Epidermal melanocyte (primary cell): ENCODE measurements around the gene CCNB1.
"Not testable (repeated sequence)": the region's sequence is repeated elsewhere in the genome, so short reads cannot be mapped to it uniquely, and the experiment has no call there.

ENCODE experiments used
- DNase-seq: peaks from one replicate; pipeline ENCODE4 v3.0.0; 2011; ENCODE audit warnings: low spot score; ENCODE audit not compliant: insufficient read length

CCNB1 gene

DNA sequence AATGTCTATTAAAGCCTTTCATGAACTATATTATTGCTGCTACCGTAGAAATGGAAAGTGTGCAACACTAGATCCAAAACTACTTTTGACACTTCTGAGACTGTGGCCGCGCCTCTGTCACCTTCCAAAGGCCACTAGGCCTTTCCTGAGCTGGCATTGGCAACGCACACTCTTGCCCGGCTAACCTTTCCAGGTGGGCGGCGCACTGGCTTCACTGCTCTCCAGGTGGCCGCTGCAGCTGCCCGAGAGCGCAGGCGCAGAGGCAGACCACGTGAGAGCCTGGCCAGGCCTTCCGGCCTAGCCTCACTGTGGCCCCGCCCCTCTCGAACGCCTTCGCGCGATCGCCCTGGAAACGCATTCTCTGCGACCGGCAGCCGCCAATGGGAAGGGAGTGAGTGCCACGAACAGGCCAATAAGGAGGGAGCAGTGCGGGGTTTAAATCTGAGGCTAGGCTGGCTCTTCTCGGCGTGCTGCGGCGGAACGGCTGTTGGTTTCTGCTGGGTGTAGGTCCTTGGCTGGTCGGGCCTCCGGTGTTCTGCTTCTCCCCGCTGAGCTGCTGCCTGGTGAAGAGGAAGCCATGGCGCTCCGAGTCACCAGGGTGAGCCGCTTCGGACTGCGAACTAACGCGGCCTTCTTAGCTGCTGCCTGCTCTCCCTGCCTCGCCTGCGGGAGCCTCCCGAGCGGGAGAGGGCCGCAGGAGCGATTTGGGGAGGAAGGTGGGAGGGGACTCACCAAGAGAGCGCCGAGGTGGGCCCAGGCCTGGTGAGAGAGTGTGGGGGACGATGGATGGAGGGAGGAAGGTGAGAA, at the start of gene CCNB1:
CCNB1 (plus strand) TSS at position 465 of the 807 bp plus-strand sequence; CDS start at position 578, 113 bp downstream.
- DNase-seq = peak; percentile 99

DNA sequence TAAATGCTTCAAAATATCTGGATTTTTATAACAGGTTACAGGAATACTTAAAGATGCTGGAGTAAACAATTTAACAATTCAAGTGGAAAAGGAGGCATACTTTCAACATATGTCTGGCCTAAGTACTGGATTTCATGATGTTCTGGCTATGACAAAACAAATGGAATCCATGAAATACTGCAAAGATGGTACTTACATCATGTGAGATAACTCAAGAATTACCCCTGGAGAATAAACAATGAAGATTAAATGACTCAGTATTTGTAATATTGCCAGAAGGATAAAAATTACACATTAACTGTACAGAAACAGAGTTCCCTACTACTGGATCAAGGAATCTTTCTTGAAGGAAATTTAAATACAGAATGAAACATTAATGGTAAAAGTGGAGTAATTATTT, 37.5 kb upstream of the CCNB1 start:
- DNase-seq = no peak

DNA sequence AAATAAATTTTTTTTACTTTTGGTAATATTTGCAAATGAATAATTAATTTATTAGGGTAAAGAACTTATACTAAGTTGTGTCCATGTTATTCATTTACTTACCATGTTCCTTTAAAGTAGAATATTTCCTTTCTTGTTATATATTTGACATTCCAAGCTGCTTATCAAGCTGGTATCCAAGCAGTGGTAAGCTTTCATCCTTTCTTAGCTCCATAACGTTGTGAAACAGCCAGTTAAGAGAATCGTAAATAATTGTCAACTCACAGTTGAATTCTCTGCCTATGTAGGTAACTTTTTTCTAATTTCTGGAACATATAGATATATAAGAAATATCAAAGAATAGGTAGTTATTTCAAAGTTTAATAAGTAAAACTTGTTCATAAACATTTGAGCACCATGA, 36.7 kb upstream of the CCNB1 start:
- DNase-seq = no peak

DNA sequence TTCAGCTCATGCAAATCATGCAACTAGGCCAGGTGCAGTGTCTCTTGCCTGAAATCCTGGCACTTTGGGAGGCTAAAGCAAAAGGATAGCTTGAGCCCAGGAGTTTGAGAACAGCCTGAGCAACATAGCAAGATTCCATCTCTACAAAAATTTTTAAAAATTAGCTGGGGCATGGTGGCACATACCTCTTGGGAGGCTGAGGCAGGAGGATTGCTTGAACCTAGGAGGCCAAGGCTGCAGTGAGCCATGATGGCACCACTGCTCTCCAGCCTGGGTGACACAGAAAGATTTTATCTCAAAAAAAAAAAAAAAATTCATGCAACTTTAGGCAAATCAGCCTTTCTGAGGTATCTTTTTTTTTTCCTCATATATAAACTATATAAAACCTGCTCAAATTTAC, 35.6 kb upstream of the CCNB1 start:
- no peak for DNase-seq

DNA sequence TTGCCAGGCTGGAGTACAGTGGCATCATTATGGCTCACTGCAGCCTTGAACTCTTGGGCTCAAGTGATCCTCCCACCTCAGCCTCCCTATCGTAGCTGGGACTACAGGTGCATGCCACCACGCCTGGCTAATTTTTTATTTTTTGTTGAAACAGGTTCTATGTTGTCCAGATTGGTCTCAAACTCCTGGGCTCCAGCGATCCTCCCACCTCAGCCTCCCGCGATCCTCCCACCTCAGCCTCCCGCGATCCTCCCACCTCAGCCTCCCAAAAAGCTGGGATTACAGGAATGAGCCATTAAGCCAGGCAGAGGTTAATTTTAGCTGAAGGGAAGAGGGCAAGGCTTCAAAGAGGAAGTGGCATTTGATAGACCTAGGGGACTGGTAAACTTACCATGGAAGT, 32.8 kb upstream of the CCNB1 start:
- no peak for DNase-seq

DNA sequence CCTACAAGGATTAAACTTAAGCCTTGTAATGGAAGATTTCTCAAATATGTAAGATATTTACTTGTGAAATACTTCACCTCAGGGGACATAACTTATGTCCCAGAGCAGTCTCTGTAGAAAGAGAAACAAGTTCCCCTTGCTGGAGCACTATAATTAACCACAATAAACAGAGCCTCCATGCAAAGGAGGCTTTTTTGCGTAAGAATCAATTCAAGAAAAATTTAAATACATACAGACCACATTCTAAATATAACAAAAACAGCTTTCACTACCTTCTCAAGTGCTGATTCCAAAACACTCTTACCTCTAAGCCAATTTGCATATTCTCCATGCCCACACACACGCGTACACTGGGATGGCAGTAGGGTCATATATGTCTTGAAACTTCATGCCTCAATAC, 30.7 kb upstream of the CCNB1 start:
- no peak for DNase-seq

DNA sequence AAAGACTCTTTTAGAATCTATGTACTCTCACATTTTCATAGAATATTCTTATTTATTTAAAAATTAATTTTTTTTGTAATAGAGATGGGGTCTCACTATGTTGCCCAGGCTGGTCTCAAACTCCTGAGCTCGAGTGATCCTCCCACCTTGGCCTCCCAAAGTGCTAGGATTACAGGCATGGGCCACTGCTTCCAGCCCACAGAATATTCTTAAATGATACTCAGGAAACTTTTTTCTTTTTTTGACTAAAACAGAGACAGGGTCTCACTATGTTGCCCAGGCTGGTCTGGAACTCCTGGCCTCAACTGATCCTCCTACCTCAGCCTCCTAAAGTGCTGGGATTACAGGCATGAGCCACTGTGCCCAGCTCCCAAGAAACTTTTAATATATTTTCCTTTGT, 29.7 kb upstream of the CCNB1 start:
- not testable (repeated sequence) for DNase-seq

DNA sequence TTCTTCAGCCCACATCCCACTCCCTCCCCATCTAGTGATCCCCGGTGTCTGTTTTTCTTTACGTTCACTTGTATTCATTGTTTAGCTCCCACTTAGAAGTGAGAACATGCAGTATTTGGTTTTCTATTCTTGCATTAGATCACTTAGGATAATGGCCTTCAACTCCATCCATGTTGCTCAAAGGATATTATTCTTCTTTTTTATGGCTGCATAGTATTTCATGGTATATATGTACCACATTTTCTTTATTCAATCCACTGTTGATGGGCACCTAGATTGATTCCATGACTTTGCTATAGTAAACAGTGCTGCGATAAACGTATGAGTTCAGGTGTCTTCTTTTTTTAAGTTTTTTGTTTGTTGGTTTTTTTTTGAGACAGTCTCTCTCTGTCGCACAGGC, 29.1 kb upstream of the CCNB1 start:
- DNase-seq = no peak

DNA sequence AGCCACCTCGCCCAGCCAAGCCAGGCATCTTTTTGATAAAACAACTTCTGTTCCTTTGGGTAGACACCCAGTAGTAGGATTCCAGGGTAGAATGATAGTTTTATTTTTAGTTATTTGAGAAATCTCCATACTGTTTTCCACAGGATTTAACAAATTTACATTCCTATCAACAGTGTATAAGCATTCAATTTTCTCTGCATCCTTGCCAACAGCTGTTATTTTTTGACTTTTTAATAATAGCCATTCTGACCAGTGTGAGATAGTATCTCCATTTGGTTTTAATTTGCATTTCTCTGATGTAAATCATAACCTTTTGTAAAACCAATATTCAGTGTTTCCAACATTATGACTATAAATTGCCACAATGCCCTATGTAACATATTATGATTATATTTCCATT, 28.2 kb upstream of the CCNB1 start:
- no peak for DNase-seq

DNA sequence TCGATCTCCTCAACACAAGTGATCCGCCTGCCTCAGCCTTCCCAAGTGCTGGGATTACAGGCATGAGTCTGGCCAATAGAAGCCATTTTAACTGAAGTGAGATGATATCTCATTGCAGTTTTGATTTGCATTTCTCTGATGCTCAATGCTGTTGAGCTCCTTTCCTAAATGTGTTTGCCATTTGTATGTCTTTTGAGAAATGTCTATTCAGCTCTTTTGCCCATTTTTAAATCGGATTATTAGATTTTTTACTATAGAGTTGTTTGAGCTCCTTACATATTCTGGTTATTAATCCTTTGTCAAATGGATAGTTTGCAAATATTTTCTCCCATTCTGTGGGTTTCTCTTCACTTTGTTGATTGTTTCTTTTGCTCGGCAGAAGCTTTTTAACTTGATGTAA, 26.7 kb upstream of the CCNB1 start:
- not testable (repeated sequence) for DNase-seq

DNA sequence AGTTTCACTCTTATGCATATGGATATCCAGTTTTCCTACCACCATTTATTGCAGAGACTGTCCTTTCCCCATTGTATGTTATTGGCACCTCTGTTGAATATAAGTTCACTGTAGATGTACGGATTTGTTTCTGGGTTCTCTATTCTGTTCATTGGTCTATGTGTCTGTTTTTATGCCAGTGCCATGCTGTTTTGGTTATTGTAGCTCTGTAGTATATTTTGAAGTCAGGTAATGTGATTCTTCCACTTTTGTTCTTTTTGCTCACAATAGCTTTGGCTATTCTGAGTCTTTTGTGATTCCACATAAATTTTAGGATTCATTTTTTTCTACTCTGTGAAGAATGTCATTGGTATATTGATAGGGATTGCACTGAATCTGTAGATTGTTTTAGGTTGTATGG, 26.1 kb upstream of the CCNB1 start:
- DNase-seq = no peak

DNA sequence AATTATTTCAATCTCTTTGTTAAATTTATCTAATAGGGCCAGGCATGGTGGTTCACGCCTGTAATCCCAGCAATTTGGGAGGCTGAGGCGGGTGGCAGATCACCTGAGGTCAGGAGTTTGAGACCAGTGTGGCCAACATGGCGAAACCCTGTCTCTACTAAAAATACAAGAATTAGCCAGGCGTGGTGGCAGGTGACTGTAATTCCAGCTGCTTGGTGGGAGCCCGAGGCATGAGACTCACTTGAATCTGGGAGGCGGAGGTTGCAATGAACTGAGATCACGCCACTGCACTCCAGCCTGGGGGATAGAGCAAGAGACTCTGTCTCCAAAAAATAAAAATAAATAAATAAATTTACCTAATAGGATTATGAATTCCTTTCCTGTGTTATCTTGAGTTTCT, 18.4 kb upstream of the CCNB1 start:
- not testable (repeated sequence) for DNase-seq

DNA sequence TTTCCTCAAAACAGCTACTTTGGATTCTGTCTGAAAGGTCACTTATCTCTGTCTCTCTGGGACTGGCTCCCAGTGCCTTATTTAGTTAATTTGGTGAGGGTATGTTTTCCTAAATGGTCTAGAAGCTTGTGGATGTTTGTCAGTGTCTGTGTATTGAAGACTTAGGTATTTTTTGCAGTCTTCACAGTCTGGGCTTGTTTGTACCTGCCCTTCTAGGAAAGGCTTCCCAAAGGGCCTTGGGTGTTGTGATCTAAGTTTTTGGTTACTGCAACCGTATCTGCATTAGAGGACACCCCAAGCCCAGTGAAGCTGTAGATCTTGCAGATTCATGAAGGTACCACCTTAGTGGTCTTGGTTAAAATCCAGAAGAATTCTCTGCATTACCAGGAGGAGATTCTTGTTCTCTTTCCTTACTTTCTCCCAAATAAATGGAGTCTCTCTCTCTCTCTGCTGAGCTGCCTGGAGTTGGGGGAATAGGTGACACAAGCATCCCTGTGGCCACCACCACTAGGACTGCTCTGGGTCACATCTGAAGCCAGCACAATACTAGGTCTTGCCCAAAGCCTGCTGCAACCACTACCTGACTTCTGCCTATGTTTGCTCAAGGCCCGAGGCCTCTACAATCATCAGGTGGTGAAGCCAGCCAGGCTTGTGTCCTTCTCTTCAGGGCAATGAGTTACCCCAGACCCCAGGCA, 17.8 kb upstream of the CCNB1 start:
- no peak for DNase-seq

DNA sequence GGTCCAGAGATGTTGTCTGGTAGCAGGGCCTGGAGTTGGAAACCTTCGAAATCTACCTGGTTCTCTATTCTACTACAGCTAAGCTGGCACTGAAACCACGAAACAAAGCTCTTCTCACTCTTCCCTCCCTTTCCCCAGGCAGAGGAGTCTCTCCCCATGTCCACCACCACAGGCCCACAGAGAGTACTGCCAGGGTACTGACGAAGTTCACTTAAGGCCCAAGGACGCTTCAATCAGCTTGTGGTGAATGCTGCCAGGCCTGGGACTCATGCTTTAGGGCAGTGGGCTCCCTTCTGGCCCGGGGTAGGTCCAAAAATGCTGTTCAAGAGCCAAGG, 17.3 kb upstream of the CCNB1 start:
- no peak for DNase-seq

DNA sequence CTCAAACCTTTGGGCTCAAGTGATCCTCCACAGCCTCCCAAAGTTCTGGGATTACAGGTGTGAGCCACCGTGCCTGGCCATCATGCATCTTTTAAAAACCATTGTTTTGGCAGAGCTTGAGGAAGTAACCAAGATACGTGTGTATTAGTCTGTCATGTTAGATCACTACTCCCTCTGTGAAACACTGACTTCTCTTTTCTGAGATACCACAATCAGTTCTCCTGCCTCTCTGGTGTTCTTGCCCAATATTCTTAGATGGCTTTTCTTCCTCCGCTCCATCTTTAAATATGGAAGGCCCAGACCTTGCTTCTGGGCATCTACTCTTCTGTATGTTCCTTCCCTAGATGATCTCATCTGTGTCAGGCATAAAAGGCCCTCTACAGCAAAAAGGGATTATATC, 14.2 kb upstream of the CCNB1 start:
- DNase-seq = no peak

DNA sequence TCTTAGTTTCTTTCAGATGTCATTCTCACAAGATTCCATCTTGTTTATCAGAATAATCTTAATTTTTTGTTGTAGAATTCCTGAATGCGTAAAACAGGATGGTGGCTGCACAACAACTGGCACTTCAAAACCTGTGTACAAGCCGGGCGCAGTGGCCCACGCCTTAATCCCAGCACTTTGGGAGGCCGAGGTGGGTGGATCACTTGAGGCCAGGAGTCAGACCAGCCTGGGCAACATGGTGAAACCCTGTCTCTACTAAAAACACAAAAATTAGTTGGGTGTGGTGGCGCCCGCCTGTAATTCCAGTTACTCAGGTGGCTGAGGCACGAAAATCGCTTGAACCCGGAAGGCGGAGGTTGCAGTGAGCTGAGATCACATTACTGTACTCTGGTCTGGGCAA, 10.5 kb upstream of the CCNB1 start:
- DNase-seq = no peak

DNA sequence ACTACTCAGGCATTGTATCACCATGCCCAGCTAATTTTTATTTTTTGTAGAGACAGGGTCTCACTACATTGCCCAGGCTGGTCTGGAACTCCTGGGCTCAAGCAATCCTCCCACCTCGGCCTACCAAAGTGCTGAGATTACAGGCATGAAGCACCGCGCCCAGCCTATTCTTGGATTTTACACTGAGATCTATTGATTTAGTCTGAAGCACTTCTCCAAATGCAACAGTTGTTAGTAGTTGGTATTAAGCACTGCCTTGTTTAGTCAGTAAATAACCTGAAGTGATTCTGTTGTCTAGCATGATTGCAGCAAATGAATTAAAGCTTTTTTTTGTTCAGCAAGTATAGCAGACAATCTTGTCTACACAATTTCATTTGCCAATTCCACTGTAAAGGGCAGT, 8.9 kb upstream of the CCNB1 start:
- DNase-seq = no peak

DNA sequence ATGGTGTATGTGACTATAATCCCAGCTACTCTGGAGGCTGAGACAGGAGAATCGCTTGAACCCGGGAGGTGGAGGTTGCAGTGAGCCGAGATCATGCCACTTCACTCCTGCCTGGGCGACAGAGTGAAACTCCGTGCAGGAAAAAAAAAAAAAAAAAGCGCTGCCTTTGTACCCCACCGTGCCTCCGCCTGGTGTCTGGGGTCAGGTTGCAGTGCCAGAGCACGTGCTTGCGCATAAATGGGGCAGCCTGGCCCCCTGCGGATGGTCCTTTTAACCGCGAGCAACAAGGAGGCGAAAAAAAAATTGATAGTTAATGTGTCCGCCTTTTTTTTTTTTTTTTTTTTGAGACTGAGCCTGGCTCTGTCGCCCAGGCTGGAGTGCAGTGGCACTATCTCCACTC, 6.3 kb upstream of the CCNB1 start:
- no peak for DNase-seq

DNA sequence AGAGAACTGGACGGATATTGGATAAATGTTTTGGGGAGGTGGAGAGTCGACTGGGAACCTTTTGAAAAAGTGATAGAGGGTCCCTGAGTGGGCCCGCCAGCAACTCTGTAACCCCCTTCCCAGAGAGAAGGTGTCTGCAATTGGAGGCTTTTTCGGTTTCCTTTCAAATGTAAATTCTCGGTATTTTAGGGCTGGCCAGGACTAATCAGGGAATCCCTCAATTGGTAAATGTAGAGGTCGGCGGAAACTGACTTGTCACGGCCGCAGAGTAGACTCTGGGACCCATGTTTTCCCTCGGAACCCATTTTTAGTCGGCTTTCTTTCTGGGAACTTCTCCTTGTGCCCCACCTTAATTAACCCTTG, 524 bp downstream of the CCNB1 start:
- DNase-seq = no peak

DNA sequence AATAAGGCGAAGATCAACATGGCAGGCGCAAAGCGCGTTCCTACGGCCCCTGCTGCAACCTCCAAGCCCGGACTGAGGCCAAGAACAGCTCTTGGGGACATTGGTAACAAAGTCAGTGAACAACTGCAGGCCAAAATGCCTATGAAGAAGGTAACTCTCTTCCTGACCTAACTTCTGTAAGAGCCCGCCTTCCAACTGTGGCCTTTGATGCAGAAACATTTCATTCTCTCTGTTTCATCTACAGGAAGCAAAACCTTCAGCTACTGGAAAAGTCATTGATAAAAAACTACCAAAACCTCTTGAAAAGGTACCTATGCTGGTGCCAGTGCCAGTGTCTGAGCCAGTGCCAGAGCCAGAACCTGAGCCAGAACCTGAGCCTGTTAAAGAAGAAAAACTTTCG, 979 bp downstream of the CCNB1 start:
- no peak for DNase-seq

DNA sequence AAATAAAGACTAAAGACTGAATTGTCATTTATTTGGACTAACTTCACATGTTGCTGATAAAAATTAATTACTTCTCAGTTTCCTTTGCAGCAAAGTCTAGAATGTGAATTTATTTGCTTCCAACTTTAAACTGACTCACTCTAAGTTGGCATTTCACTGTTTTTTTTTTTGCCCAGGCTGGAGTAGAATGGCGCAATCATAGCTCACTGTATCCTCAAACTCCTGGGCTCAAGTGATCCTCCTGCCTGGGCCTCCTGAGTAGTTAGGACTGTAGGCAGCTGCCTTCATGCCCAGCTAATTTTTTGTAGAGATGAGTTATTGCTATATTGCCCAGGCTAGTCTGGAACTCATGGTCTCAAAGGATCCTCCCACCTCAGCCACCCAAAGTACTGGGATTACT, 3.5 kb downstream of the CCNB1 start:
- DNase-seq = no peak

DNA sequence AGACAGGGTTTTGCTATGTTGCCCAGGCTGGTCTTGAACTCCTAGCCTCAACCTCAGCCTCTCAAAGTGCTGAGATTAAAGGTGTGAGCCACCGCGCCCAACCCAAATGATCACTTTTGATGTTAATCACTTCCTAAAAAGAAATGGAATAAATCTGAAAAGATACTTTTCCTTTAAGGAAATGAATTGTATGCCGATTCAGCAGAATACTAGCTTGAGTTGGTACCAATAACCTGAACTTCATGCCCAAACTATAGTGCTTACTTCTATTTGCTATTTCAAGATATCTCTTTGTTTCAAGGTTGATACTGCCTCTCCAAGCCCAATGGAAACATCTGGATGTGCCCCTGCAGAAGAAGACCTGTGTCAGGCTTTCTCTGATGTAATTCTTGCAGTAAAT, 4.0 kb downstream of the CCNB1 start:
- no peak for DNase-seq

DNA sequence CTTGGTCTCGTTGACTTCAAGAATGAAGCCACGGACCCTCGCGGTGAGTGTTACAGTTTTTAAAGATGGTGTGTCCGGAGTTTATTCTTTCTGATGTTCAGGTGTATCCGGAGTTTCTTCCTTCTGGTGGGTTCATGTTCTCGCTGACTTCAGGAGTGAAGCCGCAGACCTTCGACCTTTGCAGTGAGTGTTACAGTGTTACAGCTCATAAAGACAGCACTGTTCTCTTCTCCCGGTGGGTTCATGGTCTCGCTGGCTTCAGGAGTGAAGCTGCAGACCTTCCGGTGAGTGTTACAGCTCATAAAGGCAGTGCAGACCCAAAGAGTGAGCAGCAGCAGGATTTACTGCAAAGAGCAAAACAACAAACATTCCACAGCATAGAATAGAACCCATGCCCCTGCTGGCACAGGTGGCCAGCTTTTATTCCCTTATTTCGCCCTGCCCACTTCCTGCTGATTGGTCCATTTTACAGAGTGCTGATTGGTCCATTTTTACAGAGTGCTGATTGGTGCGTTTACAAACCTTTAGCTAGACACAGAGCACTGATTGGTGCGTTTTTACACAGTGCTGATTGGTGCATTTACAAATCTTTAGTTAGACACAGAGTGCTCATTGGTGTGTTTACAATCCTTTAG, 14.8 kb downstream of the CCNB1 start:
- not testable (repeated sequence) for DNase-seq
